ENCODE measurements around the gene RHOJ. TPM values are rescaled to one million over a fixed set of nuclear protein-coding genes. Genes with fewer than 3 reads are reported as not detected.

Gene RHOJ
- total RNA-seq, 4 donors from 2014 or later: 13.6 to 40.8 (median 25.0) TPM

- intact Hi-C loops (cut with DNase I; ENCODE audit: low total_unique reads): no loop called here
- Histone ChIP-seq H3K27ac (no peak overlapping the region), H3K9me3 (no peaks in the 10 kb centered on the region), H3K4me3 (no peak overlapping the region), H3K36me3 (no peaks in the 10 kb centered on the region), H3K27me3 (no peaks in the 10 kb centered on the region), H3K4me1 (no peaks in the 10 kb centered on the region)
- no peak for DNase-seq
- TF ChIP-seq POLR2A (IDR thresholded peaks at IDR 0.05): no peak
- TF ChIP-seq, protein P1, sequence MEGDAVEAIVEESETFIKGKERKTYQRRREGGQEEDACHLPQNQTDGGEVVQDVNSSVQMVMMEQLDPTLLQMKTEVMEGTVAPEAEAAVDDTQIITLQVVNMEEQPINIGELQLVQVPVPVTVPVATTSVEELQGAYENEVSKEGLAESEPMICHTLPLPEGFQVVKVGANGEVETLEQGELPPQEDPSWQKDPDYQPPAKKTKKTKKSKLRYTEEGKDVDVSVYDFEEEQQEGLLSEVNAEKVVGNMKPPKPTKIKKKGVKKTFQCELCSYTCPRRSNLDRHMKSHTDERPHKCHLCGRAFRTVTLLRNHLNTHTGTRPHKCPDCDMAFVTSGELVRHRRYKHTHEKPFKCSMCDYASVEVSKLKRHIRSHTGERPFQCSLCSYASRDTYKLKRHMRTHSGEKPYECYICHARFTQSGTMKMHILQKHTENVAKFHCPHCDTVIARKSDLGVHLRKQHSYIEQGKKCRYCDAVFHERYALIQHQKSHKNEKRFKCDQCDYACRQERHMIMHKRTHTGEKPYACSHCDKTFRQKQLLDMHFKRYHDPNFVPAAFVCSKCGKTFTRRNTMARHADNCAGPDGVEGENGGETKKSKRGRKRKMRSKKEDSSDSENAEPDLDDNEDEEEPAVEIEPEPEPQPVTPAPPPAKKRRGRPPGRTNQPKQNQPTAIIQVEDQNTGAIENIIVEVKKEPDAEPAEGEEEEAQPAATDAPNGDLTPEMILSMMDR (IDR thresholded peaks at IDR 0.05): no peak
Observed at GRCh38 chr14:63257299-63257698, 53.1 kb downstream of the RHOJ start.

DNA sequence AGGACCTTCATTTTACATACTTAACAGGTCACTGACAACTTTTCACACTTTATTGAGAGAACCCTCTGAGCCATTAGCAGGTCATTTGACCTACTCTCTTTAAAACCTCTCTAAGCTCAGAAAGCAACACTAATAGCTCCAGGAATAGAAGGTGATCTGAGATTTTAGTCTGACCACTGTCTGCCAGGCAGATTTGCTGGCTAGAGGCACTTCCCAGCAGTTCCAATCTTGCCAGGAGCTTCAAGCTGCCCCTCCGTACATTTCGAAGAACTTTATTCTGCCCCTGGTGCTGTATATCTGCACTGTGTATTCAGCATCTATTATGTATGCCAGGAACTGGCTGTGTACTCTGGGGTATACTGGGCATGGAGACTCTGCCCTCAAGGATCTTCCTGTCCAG, 58.2 kb downstream of the RHOJ start:
- intact Hi-C loops (cut with DNase I; ENCODE audit: low total_unique reads): no loop called here
- Histone ChIP-seq H3K4me3 (no peak overlapping the region), H3K4me1 (no peaks in the 10 kb centered on the region), H3K27me3 (no peaks in the 10 kb centered on the region), H3K36me3 (no peaks in the 10 kb centered on the region), H3K9me3 (no peaks in the 10 kb centered on the region), H3K27ac (no peak overlapping the region)
- TF ChIP-seq, protein P1 (IDR thresholded peaks at IDR 0.05): no peak
- TF ChIP-seq POLR2A (IDR thresholded peaks at IDR 0.05): no peak
- no peak for DNase-seq

GRCh38 chr14:63266106-63266505, 61.9 kb downstream of the RHOJ start:
- Histone ChIP-seq H3K27me3 (no peaks in the 10 kb centered on the region), H3K36me3 (no peaks in the 10 kb centered on the region), H3K4me3 (no peak overlapping the region), H3K27ac (no peak overlapping the region), H3K9me3 (no peaks in the 10 kb centered on the region), H3K4me1 (no peaks in the 10 kb centered on the region)
- TF ChIP-seq, protein P1 (IDR thresholded peaks at IDR 0.05): no peak
- TF ChIP-seq POLR2A (IDR thresholded peaks at IDR 0.05): no peak
- intact Hi-C loops (cut with DNase I; ENCODE audit: low total_unique reads): no loop called here
- DNase-seq: no peak

DNA sequence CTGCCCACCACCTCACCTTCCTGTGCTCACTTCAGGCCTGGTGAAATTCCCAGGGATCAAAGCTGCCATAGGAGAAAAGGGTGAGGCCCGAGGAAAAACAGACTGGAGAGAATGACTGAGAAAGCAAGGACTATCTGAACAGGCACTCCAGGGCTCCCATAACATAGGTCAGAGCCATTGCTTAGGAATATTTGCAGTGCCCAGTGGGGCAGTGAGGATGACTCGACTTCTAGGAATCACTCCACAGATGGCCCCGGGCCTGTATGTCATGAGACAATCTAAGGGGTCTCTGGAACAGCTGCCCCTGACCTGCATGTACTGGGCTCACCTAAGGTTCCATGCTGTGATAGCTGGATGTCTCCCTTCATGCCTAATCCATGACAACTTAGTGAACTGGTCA, 62.9 kb downstream of the RHOJ start:
- no peaks in the 10 kb centered on the region for H3K36me3 ChIP-seq
- H3K9me3 ChIP-seq: no peaks in the 10 kb centered on the region
- intact Hi-C loops (cut with DNase I; ENCODE audit: low total_unique reads): no loop called here
- TF ChIP-seq, protein P1 (IDR thresholded peaks at IDR 0.05): no peak
- no peak for TF ChIP-seq POLR2A (IDR thresholded peaks at IDR 0.05)
- no peak overlapping the region for H3K27ac ChIP-seq
- no peak for DNase-seq
- no peaks in the 10 kb centered on the region for H3K27me3 ChIP-seq
- no peak overlapping the region for H3K4me3 ChIP-seq
- no peaks in the 10 kb centered on the region for H3K4me1 ChIP-seq

- DNase-seq: no peak
- H3K4me1 ChIP-seq: no peaks in the 10 kb centered on the region
- intact Hi-C loops (cut with DNase I; ENCODE audit: low total_unique reads): no loop called here
- H3K4me3 ChIP-seq: no peak overlapping the region
- peak overlapping the region in 1 of 2 donors; percentile 50 for H3K27ac ChIP-seq
- no peaks in the 10 kb centered on the region for H3K27me3 ChIP-seq
- no peaks in the 10 kb centered on the region for H3K36me3 ChIP-seq
- TF ChIP-seq, protein P1 (IDR thresholded peaks at IDR 0.05): no peak
- TF ChIP-seq POLR2A (IDR thresholded peaks at IDR 0.05): no peak
- no peaks in the 10 kb centered on the region for H3K9me3 ChIP-seq
Observed at GRCh38 chr14:63268771-63269170, 64.5 kb downstream of the RHOJ start.
